ENCODE results near the gene APOL5. TPM values are rescaled to one million over a fixed set of nuclear protein-coding genes. Genes with fewer than 3 reads are reported as not detected.

Gene APOL5
- total and polyA plus RNA-seq, 10 of the 15 experiments (the other 5 are each of a cell fraction or from before 2014, with no cell fraction given): not detected

DNA sequence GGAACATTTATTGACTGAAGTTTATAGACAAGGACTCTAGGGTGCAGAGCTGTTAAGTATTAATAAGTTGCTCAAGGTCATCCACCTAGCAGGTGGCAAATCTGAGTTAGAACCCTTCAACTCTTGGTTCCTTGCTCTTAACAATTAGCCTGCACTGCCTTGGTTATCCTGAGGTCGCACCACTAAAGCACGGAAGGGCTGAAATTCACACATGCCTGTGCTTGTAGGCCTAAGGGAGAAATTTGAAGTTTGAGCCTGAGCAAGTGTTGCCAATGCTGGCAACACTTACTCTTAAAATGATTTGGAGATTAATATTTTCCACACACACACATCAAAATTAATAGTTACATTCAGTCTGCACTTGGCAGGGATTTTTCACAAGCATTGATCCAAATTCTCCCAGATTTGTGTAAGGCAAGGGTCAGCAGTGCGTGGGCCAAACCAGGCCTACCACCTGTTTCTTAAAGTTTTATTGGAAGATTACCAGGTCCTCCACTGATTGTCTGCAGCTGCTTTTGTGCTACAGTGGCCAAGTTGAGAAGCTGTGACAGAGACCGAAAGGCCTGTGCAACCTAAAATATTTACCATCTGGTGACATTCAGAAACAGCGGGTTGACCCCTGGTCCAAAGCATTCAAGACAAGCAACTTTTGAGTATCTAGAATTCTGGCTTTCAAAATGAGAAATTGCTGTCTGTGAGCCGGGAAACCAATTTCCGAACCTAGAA, 16.3 kb downstream of the APOL5 start (continued):
- TF ChIP-seq, protein P1, sequence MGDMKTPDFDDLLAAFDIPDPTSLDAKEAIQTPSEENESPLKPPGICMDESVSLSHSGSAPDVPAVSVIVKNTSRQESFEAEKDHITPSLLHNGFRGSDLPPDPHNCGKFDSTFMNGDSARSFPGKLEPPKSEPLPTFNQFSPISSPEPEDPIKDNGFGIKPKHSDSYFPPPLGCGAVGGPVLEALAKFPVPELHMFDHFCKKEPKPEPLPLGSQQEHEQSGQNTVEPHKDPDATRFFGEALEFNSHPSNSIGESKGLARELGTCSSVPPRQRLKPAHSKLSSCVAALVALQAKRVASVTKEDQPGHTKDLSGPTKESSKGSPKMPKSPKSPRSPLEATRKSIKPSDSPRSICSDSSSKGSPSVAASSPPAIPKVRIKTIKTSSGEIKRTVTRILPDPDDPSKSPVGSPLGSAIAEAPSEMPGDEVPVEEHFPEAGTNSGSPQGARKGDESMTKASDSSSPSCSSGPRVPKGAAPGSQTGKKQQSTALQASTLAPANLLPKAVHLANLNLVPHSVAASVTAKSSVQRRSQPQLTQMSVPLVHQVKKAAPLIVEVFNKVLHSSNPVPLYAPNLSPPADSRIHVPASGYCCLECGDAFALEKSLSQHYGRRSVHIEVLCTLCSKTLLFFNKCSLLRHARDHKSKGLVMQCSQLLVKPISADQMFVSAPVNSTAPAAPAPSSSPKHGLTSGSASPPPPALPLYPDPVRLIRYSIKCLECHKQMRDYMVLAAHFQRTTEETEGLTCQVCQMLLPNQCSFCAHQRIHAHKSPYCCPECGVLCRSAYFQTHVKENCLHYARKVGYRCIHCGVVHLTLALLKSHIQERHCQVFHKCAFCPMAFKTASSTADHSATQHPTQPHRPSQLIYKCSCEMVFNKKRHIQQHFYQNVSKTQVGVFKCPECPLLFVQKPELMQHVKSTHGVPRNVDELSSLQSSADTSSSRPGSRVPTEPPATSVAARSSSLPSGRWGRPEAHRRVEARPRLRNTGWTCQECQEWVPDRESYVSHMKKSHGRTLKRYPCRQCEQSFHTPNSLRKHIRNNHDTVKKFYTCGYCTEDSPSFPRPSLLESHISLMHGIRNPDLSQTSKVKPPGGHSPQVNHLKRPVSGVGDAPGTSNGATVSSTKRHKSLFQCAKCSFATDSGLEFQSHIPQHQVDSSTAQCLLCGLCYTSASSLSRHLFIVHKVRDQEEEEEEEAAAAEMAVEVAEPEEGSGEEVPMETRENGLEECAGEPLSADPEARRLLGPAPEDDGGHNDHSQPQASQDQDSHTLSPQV (IDR thresholded peaks at IDR 0.05): no peak
- TF ChIP-seq KDM1A (IDR thresholded peaks at IDR 0.05; ENCODE audit: borderline replicate concordance): no peak

DNA sequence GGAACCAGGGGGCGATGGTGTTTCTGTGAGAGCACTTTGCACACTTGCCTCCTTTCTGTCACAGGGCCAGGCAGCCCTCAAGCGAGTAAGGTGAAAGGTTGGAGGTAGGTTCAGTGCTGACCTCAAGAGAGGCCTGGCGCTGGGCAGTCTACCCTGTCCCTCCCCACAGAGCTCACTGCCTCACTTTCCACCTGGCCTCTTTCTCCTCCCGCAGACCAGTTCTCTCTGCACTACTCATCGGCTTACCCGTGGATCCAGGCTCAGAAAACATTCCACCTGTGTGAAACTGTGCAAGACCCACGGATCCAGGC, 16.8 kb downstream of the APOL5 start:
- no peak overlapping the region for H3K27ac ChIP-seq (ENCODE audit: control insufficient read depth, insufficient read depth)
- H4K20me1 ChIP-seq (ENCODE audit: control insufficient read depth, insufficient read depth): no peaks in the 10 kb centered on the region
- ATAC-seq (no peak), DNase-seq (ENCODE audit: low read depth, low spot score) (no peak), FAIRE-seq (no peak)
- H2AFZ ChIP-seq (ENCODE audit: control insufficient read depth, low read depth, low read length): no peak overlapping the region
- no peak overlapping the region for H3K9ac ChIP-seq (ENCODE audit: control insufficient read depth, insufficient read depth, low read length)
- no peaks in the 10 kb centered on the region for H3K9me3 ChIP-seq (replicated peaks; ENCODE audit: control insufficient read depth, insufficient read depth, low read length)
- ChIA-PET POLR2A (no interaction called here), SMC1A (ENCODE audit: uncharacterized antibody, unreplicated experiment) (no interaction called here), CTCF (no interaction called here), RAD21 (ENCODE audit: unreplicated experiment) (no interaction called here)
- BruUV-seq (replicated peaks): no TSS peak
- intact Hi-C loops (cut with micrococcal nuclease; ENCODE audit: unreplicated experiment) (no loop called here), in situ Hi-C loops (cut with MboI) (no loop called here)
- 34% methylated on average over 6 of the region's 7 CpGs for WGBS (ENCODE audit: insufficient coverage, insufficient replicate concordance, low lambda C conversion rate, missing lambda C conversion rate)
- no peak overlapping the region for H3K4me2 ChIP-seq (ENCODE audit: control insufficient read depth, insufficient read depth)
- no peaks in the 10 kb centered on the region for H3K79me2 ChIP-seq (ENCODE audit: control insufficient read depth, insufficient read depth, low read length)
- no peaks in the 10 kb centered on the region for H3K36me3 ChIP-seq (ENCODE audit: control insufficient read depth in 2 of 2, insufficient read depth in 2 of 2, low read length in 1 of 2)
- no peaks in the 10 kb centered on the region for H3K4me1 ChIP-seq (ENCODE audit: control insufficient read depth, insufficient read depth, low read length)
- TF ChIP-seq ZNF622 (IDR thresholded peaks at IDR 0.05) (no peak), LARP7 (IDR thresholded peaks at IDR 0.05) (no peak), HDAC6 (IDR thresholded peaks at IDR 0.05; ENCODE audit: unreplicated experiment) (no peak), JUND (IDR thresholded peaks at IDR 0.05; ENCODE audit: low read depth, low read length) (no peak), DPF2 (IDR thresholded peaks at IDR 0.05) (no peak), ZBED1 (IDR thresholded peaks at IDR 0.05; ENCODE audit: borderline replicate concordance) (no peak), MYB (IDR thresholded peaks at IDR 0.05; ENCODE audit: borderline replicate concordance, low read depth, low read length) (no peak), EGR1 (IDR thresholded peaks at IDR 0.05; ENCODE audit: borderline replicate concordance in 1 of 2, low read depth in 2 of 2, low read length in 2 of 2) (no peak), ZNF384 (IDR thresholded peaks at IDR 0.05; ENCODE audit: borderline replicate concordance, low read depth, low read length) (no peak), CEBPB (IDR thresholded peaks at IDR 0.05; ENCODE audit: borderline replicate concordance in 1 of 2, low read depth in 2 of 2, low read length in 2 of 2) (no peak), SPI1 (IDR thresholded peaks at IDR 0.05; ENCODE audit: borderline replicate concordance, insufficient read depth, low read depth, low read length) (no peak)
- TF ChIP-seq, protein P2, sequence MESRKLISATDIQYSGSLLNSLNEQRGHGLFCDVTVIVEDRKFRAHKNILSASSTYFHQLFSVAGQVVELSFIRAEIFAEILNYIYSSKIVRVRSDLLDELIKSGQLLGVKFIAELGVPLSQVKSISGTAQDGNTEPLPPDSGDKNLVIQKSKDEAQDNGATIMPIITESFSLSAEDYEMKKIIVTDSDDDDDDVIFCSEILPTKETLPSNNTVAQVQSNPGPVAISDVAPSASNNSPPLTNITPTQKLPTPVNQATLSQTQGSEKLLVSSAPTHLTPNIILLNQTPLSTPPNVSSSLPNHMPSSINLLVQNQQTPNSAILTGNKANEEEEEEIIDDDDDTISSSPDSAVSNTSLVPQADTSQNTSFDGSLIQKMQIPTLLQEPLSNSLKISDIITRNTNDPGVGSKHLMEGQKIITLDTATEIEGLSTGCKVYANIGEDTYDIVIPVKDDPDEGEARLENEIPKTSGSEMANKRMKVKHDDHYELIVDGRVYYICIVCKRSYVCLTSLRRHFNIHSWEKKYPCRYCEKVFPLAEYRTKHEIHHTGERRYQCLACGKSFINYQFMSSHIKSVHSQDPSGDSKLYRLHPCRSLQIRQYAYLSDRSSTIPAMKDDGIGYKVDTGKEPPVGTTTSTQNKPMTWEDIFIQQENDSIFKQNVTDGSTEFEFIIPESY (IDR thresholded peaks at IDR 0.05): no peak
- peaks cover 0 to 6% of the 10 kb centered on the region in 2 experiments; a peak in 3 of 4 replicates for H3K27me3 ChIP-seq (replicated peaks in 1 of 2; ENCODE audit: control insufficient read depth in 2 of 2, insufficient read depth in 2 of 2, low read length in 1 of 2)
- no peak overlapping the region for H3K4me3 ChIP-seq

Measured in GM12878 (cell line).